H1 (cell line): ENCODE results near the gene ADCK2. TPM values are rescaled to one million over a fixed set of nuclear protein-coding genes. Genes with fewer than 3 reads are reported as not detected.

ENCODE experiments used
- CTCF ChIA-PET: fragments of 300-600 bp; sonication (Branson Sonifier 250); formaldehyde crosslinking; loops from one replicate; lab custom pipeline; 2021; ENCODE audit not compliant: partially characterized antibody; lab: Charles Lee
- POLR2A ChIA-PET: fragments of 300-600 bp; sonication (Branson Sonifier 250); formaldehyde crosslinking; loops from one replicate; lab custom pipeline; 2021; ENCODE audit warnings: inconsistent platforms; ENCODE audit not compliant: partially characterized antibody; lab: Charles Lee
- DNase-seq, 2 experiments: peaks; one replicate each; pipeline versions ENCODE4 v3.0.0 to v3.0.0-alpha.2; 2010 to 2022; ENCODE audit warnings: low spot score in 2 of 2, low read depth in 1 of 2, mixed read lengths in 1 of 2
- FAIRE-seq: peaks from 2 replicates; lab custom pipeline; 2011; peaks lifted over from hg19 to GRCh38; lab: Jason Lieb, UNC
- H2AFZ ChIP-seq: 2 replicates; pipeline ENCODE4 v1.8.1; 2012; ENCODE audit warnings: low read length, inconsistent platforms
- H2AK5ac ChIP-seq: 2 replicates; pipeline ENCODE4 v1.6.1; 2013; ENCODE audit warnings: low read depth, low read length
- H2BK120ac ChIP-seq: replicated peaks from 2 replicates; pipeline ENCODE3; 2013; ENCODE audit warnings: low read depth, low read length, inconsistent platforms
- H2BK12ac ChIP-seq: 2 replicates; pipeline ENCODE4 v1.6.1; 2013; ENCODE audit warnings: low read depth, low read length
- H2BK15ac ChIP-seq: 2 replicates; pipeline ENCODE4 v1.6.1; 2013; ENCODE audit warnings: low read length
- H2BK20ac ChIP-seq: 2 replicates; pipeline ENCODE4 v1.6.1; 2013; ENCODE audit warnings: low read length
- H2BK5ac ChIP-seq: 2 replicates; pipeline ENCODE4 v1.6.1; 2013; ENCODE audit warnings: low read depth, low read length
- H3K14ac ChIP-seq: 2 replicates; pipeline ENCODE4 v1.6.1; 2013; ENCODE audit warnings: inconsistent platforms; ENCODE audit not compliant: insufficient read length
- H3K18ac ChIP-seq: 2 replicates; pipeline ENCODE4 v1.6.1; 2013; ENCODE audit warnings: low read length; ENCODE audit errors: extremely low read depth
- H3K23ac ChIP-seq: 2 replicates; pipeline ENCODE4 v1.6.1; 2013; ENCODE audit warnings: inconsistent platforms; ENCODE audit not compliant: insufficient read length
- H3K23me2 ChIP-seq: 2 replicates; pipeline ENCODE4 v1.6.1; 2013; ENCODE audit warnings: low read depth, low read length
- H3K27ac ChIP-seq: 2 replicates; pipeline ENCODE4 v1.6.1; 2011; ENCODE audit warnings: low read depth, low read length, inconsistent platforms
- H3K27me3 ChIP-seq, 4 experiments: replicated peaks in 1 of 4; 1 replicate in 1 of 4; 2 replicates in 3 of 4; pipeline versions ENCODE4 v1.6.1 to v1.8.1; 2011 to 2013; ENCODE audit warnings: low read length in 3 of 4, mild to moderate bottlenecking in 3 of 4, inconsistent platforms in 2 of 4, mixed read lengths in 2 of 4, moderate library complexity in 1 of 4; ENCODE audit not compliant: control insufficient read depth in 3 of 4, insufficient read depth in 3 of 4; ENCODE audit errors: extremely low read depth in 1 of 4
- H3K36me3 ChIP-seq, 4 experiments: 2 replicates each; pipeline versions ENCODE4 v1.6.1 to v1.8.1; 2011 to 2013; ENCODE audit warnings: mild to moderate bottlenecking in 4 of 4, low read length in 3 of 4, moderate library complexity in 2 of 4, control low read depth in 1 of 4, inconsistent platforms in 1 of 4; ENCODE audit not compliant: insufficient read depth in 4 of 4, control insufficient read depth in 2 of 4
- H3K4ac ChIP-seq: replicated peaks from 2 replicates; pipeline ENCODE3; 2013; ENCODE audit warnings: low read length, low read depth, mixed read lengths, inconsistent platforms; ENCODE audit not compliant: insufficient read length
- H3K4me1 ChIP-seq, 4 experiments: replicated peaks in 1 of 4; 1 replicate in 1 of 4; 2 replicates in 3 of 4; pipeline versions ENCODE4 v1.6.1 to v1.8.1; 2011 to 2013; ENCODE audit warnings: low read length in 3 of 4, inconsistent platforms in 2 of 4, mixed read lengths in 1 of 4; ENCODE audit not compliant: insufficient read depth in 4 of 4, control insufficient read depth in 3 of 4
- H3K4me2 ChIP-seq, 2 experiments: 2 replicates each; pipeline versions ENCODE4 v1.6.1 to v1.8.1; 2011 to 2013; ENCODE audit warnings: low read depth in 2 of 2, low read length in 2 of 2, control low read depth in 1 of 2, inconsistent platforms in 1 of 2, mild to moderate bottlenecking in 1 of 2; ENCODE audit not compliant: insufficient read depth in 1 of 2
- H3K4me3 ChIP-seq, 4 experiments: fragments of 200-600, 300-600 bp in 1 of 4; sonication (generic), shearing (Covaris generic), sonication (Bioruptor Twin) in 1 of 4; 2 replicates each; pipeline versions ENCODE4 v1.5.1 to v1.8.1; 2011 to 2016; ENCODE audit warnings: low read length in 4 of 4, low read depth in 3 of 4, control low read depth in 2 of 4, inconsistent platforms in 2 of 4, mild to moderate bottlenecking in 2 of 4, mixed read lengths in 1 of 4, moderate library complexity in 1 of 4; ENCODE audit not compliant: insufficient read depth in 2 of 4; ENCODE audit errors: extremely low read depth in 1 of 4
- H3K56ac ChIP-seq: replicated peaks from 2 replicates; pipeline ENCODE3; 2013; ENCODE audit warnings: low read depth, mild to moderate bottlenecking, mixed read lengths, low read length, inconsistent platforms; ENCODE audit not compliant: insufficient read length
- H3K79me1 ChIP-seq: 2 replicates; pipeline ENCODE4 v1.6.1; 2013; ENCODE audit warnings: low read depth, low read length, control low read depth
- H3K79me2 ChIP-seq, 2 experiments: 2 replicates each; pipeline versions ENCODE4 v1.6.1 to v1.8.1; 2012 to 2013; ENCODE audit warnings: low read length in 2 of 2, mild to moderate bottlenecking in 2 of 2, inconsistent platforms in 1 of 2; ENCODE audit not compliant: insufficient read depth in 2 of 2, control insufficient read depth in 1 of 2
- H3K9ac ChIP-seq, 4 experiments: replicated peaks in 1 of 4; 1 replicate in 1 of 4; 2 replicates in 3 of 4; pipeline versions ENCODE4 v1.6.1 to v1.8.1; 2011 to 2013; ENCODE audit warnings: low read depth in 3 of 4, low read length in 3 of 4, control low read depth in 2 of 4, mild to moderate bottlenecking in 2 of 4, moderate library complexity in 2 of 4, inconsistent platforms in 1 of 4; ENCODE audit errors: extremely low read depth in 1 of 4
- H3K9me3 ChIP-seq, 2 experiments: 2 replicates each; pipeline versions ENCODE4 v1.6.1 to v1.8.1; 2012 to 2013; ENCODE audit warnings: mild to moderate bottlenecking in 2 of 2, moderate library complexity in 2 of 2, control low read depth in 1 of 2, inconsistent platforms in 1 of 2, low read depth in 1 of 2, low read length in 1 of 2, mixed read lengths in 1 of 2; ENCODE audit not compliant: insufficient read depth in 2 of 2
- H4K20me1 ChIP-seq, 2 experiments: replicated peaks in 1 of 2; 2 replicates each; pipeline versions ENCODE3 to v1.8.1; 2011 to 2013; ENCODE audit warnings: inconsistent platforms in 2 of 2, low read length in 2 of 2, mild to moderate bottlenecking in 1 of 2; ENCODE audit not compliant: insufficient read depth in 2 of 2, control insufficient read depth in 1 of 2
- H4K5ac ChIP-seq: 2 replicates; pipeline ENCODE4 v1.6.1; 2013; ENCODE audit warnings: low read length, low read depth, mixed read lengths, inconsistent platforms; ENCODE audit not compliant: insufficient read length
- H4K8ac ChIP-seq: 2 replicates; pipeline ENCODE4 v1.8.0; 2013; ENCODE audit warnings: mild to moderate bottlenecking, moderate library complexity, low read length, inconsistent platforms; ENCODE audit not compliant: insufficient read depth; ENCODE audit errors: extremely low read depth
- H4K91ac ChIP-seq: replicated peaks from 2 replicates; pipeline ENCODE3; 2013; ENCODE audit warnings: low read length, mixed read lengths, inconsistent platforms; ENCODE audit not compliant: insufficient read length
- JUND ChIP-seq: IDR thresholded peaks from 2 replicates; pipeline ENCODE4 v1.6.1; 2011; ENCODE audit warnings: mild to moderate bottlenecking, improper control_type of control experiment, low read length
- SP4 ChIP-seq: IDR thresholded peaks from 2 replicates; pipeline ENCODE4 v1.6.1; 2012; ENCODE audit warnings: low read length, inconsistent platforms
- WGBS, 2 experiments: shearing (Covaris generic) in 1 of 2; methylation state at CpG; one replicate each; pipeline versions ENCODE4 v1.1.6 to v1.1.7; 2013 to 2015; ENCODE audit warnings: low lambda C conversion rate in 2 of 2, mixed read lengths in 2 of 2, inconsistent platforms in 1 of 2, low coverage in 1 of 2, missing lambda C conversion rate in 1 of 2; ENCODE audit not compliant: insufficient replicate concordance in 2 of 2, insufficient coverage in 1 of 2, insufficient read length in 1 of 2; ENCODE audit errors: extremely low coverage in 1 of 2, missing lambda C conversion rate in 1 of 2; 5-methylcytosine and 5-hydroxymethylcytosine counted together
- polyA plus RNA-seq, 7 experiments: library from polyadenylated mRNA; depleted of rRNA in 3 of 7; stranded (reverse) in 5 of 7; unstranded in 2 of 7; fragments of >200 nt in 5 of 7; fragments of 200-250 nt in 2 of 7; gene quantifications; 1 replicate in 5 of 7; 2 replicates in 1 of 7; 4 replicates in 1 of 7; pipeline versions ENCODE4 v1.2.1 to v1.2.3, GENCODE V29; 2011 to 2013; ENCODE audit warnings: missing spikeins in 2 of 7, mixed read lengths in 2 of 7
- total RNA-seq: library from RNA; stranded (reverse); fragmentation: NEBNext Ultra II Directional; extraction: Animal tissue kit (Norgen Biotek cat#: 25700); gene quantifications from 2 replicates; pipeline ENCODE4 v1.2.1, GENCODE V29; 2021
- TF ChIP-seq, protein P1 (sequence below): IDR thresholded peaks from 2 replicates; pipeline ENCODE4 v1.6.1; 2011; ENCODE audit warnings: low read depth, mild to moderate bottlenecking, low read length; ENCODE audit not compliant: insufficient read depth
- TF ChIP-seq, protein P2 (sequence below): IDR thresholded peaks from 2 replicates; pipeline ENCODE4 v1.6.1; 2012; ENCODE audit warnings: low read length, inconsistent platforms
- TF ChIP-seq, protein P3 (sequence below): IDR thresholded peaks from 2 replicates; pipeline ENCODE4 v1.6.1; 2011; ENCODE audit warnings: low read length, improper control_type of control experiment

ADCK2 gene
- total and polyA plus RNA-seq, 2 of the 8 experiments (the other 6 are each of a cell fraction or from before 2014, with no cell fraction given) = 6.9 to 11.7 TPM

DNA sequence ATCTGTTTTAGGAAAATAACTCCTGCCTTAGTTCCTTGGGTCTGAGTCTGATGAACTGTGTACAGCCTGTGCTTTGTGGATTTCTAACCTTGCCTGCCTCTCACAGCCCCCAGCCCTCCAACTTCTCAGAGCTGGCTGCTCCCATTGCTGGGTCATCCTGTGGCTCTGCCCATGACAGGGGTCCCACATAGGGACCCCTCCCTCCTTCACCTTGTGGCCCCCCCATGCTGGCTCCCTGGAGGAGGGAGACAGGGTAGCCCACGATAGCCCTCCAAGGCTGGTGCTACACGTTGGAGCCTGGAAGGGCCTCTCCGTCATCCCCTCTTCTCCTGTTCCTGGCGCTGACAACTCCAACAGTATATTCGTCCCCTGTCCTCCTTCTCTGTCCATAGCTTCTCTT is 29.3 kb upstream of the ADCK2 start:
- Histone ChIP-seq H4K5ac (no peak overlapping the region), H2BK15ac (no peak overlapping the region), H3K27ac (no peak overlapping the region), H3K4ac (no peak overlapping the region), H3K79me1 (no peaks in the 10 kb centered on the region), H2BK5ac (no peak overlapping the region), H3K56ac (no peak overlapping the region), H3K4me2 (no peak overlapping the region), H3K27me3 (peaks cover 0 to 28% (median 14%) of the 10 kb centered on the region in 4 experiments; a peak in 5 of 7 replicates), H3K9me3 (no peaks in the 10 kb centered on the region), H3K23ac (no peak overlapping the region), H3K18ac (no peak overlapping the region), H4K8ac (no peak overlapping the region), H2BK12ac (no peak overlapping the region), H3K4me1 (peaks cover 5 to 17% (median 14%) of the 10 kb centered on the region in 4 experiments), H3K79me2 (no peaks in the 10 kb centered on the region), H3K36me3 (no peaks in the 10 kb centered on the region), H4K20me1 (no peaks in the 10 kb centered on the region), H3K23me2 (peaks cover 12% of the 10 kb centered on the region), H2AFZ (no peak overlapping the region), H3K14ac (no peak overlapping the region), H2BK120ac (no peak overlapping the region), H2AK5ac (no peak overlapping the region), H2BK20ac (no peak overlapping the region), H4K91ac (no peak overlapping the region), H3K4me3 (no peak overlapping the region), H3K9ac (no peak overlapping the region)
- DNase-seq = no peak
- FAIRE-seq = no peak
- POLR2A ChIA-PET = interaction anchor here (1.5 kb wide), 1 partner anchor 15 kb away, joined by 3 read pairs; no protein-coding TSS in a partner anchor
- CTCF ChIA-PET = interaction anchor here (0.8 to 19.9 kb wide), 6 partner anchors 10 to 129 kb away, joined by 3 to 322 read pairs (median 17); no protein-coding TSS in a partner anchor
- 80% methylated on average over 5 of the region's 5 CpGs; no CpG with 5 or more reads in 1 of the 2 experiments for WGBS, 2 experiments
- TF ChIP-seq, protein P1, sequence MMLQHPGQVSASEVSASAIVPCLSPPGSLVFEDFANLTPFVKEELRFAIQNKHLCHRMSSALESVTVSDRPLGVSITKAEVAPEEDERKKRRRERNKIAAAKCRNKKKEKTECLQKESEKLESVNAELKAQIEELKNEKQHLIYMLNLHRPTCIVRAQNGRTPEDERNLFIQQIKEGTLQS = no peak
- no peak for TF ChIP-seq JUND
- TF ChIP-seq SP4 = no peak
- TF ChIP-seq, protein P2, sequence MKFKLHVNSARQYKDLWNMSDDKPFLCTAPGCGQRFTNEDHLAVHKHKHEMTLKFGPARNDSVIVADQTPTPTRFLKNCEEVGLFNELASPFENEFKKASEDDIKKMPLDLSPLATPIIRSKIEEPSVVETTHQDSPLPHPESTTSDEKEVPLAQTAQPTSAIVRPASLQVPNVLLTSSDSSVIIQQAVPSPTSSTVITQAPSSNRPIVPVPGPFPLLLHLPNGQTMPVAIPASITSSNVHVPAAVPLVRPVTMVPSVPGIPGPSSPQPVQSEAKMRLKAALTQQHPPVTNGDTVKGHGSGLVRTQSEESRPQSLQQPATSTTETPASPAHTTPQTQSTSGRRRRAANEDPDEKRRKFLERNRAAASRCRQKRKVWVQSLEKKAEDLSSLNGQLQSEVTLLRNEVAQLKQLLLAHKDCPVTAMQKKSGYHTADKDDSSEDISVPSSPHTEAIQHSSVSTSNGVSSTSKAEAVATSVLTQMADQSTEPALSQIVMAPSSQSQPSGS = no peak
- TF ChIP-seq, protein P3, sequence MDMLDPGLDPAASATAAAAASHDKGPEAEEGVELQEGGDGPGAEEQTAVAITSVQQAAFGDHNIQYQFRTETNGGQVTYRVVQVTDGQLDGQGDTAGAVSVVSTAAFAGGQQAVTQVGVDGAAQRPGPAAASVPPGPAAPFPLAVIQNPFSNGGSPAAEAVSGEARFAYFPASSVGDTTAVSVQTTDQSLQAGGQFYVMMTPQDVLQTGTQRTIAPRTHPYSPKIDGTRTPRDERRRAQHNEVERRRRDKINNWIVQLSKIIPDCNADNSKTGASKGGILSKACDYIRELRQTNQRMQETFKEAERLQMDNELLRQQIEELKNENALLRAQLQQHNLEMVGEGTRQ = no peak
